Measurements from ENCODE around the gene FANCG. TPM values are rescaled to one million over a fixed set of nuclear protein-coding genes. Genes with fewer than 3 reads are reported as not detected.

The FANCG gene
- total RNA-seq, 1 experiment from 2014 or later, result 74.8 TPM

DNA sequence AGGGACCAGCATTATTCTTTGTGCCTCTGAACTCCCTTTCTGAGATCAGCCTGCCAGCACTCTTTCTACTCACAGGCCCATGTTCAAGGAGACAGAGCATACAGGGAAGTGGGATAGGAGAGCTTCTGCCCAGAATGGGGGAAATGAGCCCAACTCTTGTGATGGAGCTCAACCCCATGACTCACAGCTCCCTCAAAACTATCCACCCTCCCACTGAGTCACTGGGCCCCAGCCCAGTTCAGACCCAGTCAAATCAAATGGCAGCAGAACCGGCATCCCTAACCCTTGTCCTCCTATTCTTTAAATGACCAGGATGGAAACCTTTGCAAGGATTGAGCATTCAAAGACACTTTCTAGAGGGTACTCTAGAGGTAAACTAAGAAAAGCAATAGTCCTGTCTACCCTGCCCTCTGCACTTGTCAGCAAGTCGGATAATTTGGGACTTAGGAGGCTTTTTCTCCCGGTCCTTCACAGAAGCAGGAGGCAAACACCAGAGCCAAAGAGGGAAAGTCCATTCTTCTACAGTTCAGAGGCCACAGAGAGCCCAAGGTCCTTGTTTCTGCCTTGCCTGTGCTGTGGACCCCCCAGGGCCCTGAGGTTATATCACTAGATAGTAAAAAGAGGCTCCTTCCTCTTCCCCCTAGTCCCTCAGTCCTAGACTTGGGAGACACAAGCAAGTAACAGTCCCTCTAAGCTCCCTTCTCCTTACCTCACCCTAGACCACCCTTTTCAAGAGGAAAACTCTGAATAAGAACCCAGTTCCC, 32.7 kb upstream of the FANCG start:
- H3K9me3 ChIP-seq, result no peaks in the 10 kb centered on the region
- POLR2A ChIA-PET, result interaction anchor here (1.2 kb wide), 1 partner anchor 40 kb away, joined by 7 read pairs; the partner anchor contains the start of gene VCP
- H3K4me3 ChIP-seq (ENCODE audit: low read depth, low read length), result no peak overlapping the region
- H3K4me1 ChIP-seq, result peaks cover 30% of the 10 kb centered on the region
- TF ChIP-seq, protein P1, sequence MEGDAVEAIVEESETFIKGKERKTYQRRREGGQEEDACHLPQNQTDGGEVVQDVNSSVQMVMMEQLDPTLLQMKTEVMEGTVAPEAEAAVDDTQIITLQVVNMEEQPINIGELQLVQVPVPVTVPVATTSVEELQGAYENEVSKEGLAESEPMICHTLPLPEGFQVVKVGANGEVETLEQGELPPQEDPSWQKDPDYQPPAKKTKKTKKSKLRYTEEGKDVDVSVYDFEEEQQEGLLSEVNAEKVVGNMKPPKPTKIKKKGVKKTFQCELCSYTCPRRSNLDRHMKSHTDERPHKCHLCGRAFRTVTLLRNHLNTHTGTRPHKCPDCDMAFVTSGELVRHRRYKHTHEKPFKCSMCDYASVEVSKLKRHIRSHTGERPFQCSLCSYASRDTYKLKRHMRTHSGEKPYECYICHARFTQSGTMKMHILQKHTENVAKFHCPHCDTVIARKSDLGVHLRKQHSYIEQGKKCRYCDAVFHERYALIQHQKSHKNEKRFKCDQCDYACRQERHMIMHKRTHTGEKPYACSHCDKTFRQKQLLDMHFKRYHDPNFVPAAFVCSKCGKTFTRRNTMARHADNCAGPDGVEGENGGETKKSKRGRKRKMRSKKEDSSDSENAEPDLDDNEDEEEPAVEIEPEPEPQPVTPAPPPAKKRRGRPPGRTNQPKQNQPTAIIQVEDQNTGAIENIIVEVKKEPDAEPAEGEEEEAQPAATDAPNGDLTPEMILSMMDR (IDR thresholded peaks at IDR 0.05; ENCODE audit: insufficient read depth in 1 of 2, low read depth in 1 of 2, low read length in 1 of 2, severe bottlenecking in 1 of 2, unreplicated experiment in 1 of 2), result no peak
- Mint-ChIP-seq H3K36me3 (ENCODE audit: insufficient read depth, unreplicated experiment) (peaks cover 28% of the 10 kb centered on the region), H3K27ac (ENCODE audit: unreplicated experiment) (peak overlapping the region; percentile 59), H3K4me1 (ENCODE audit: low read depth, unreplicated experiment) (peaks cover 27% of the 10 kb centered on the region), H3K4me3 (ENCODE audit: unreplicated experiment) (peak overlapping the region; percentile 77), H3K27me3 (ENCODE audit: insufficient read depth, unreplicated experiment) (no peaks in the 10 kb centered on the region), H3K9me3 (ENCODE audit: unreplicated experiment) (no peaks in the 10 kb centered on the region)
- no peaks in the 10 kb centered on the region for H3K27me3 ChIP-seq (replicated peaks; ENCODE audit: control insufficient read depth, insufficient read depth, low read length)
- H3K36me3 ChIP-seq (ENCODE audit: control insufficient read depth, insufficient read depth, low read length), result no peaks in the 10 kb centered on the region
- peak in 1 of 2 experiments; percentile 8 for DNase-seq
- intact Hi-C loops (cut with micrococcal nuclease; ENCODE audit: unreplicated experiment), result loop anchor here (5.0 to 10.0 kb wide), 2 partner anchors 490 to 622 kb away; partner anchors contain the start of genes CREB3 and TLN1
- BruUV-seq (replicated peaks), result no TSS peak
- CTCF ChIA-PET, result interaction anchor here (0.9 to 1.9 kb wide), 2 partner anchors 16 to 147 kb away, joined by 3 to 7 read pairs; partner anchors contain the start of gene PIGO

DNA sequence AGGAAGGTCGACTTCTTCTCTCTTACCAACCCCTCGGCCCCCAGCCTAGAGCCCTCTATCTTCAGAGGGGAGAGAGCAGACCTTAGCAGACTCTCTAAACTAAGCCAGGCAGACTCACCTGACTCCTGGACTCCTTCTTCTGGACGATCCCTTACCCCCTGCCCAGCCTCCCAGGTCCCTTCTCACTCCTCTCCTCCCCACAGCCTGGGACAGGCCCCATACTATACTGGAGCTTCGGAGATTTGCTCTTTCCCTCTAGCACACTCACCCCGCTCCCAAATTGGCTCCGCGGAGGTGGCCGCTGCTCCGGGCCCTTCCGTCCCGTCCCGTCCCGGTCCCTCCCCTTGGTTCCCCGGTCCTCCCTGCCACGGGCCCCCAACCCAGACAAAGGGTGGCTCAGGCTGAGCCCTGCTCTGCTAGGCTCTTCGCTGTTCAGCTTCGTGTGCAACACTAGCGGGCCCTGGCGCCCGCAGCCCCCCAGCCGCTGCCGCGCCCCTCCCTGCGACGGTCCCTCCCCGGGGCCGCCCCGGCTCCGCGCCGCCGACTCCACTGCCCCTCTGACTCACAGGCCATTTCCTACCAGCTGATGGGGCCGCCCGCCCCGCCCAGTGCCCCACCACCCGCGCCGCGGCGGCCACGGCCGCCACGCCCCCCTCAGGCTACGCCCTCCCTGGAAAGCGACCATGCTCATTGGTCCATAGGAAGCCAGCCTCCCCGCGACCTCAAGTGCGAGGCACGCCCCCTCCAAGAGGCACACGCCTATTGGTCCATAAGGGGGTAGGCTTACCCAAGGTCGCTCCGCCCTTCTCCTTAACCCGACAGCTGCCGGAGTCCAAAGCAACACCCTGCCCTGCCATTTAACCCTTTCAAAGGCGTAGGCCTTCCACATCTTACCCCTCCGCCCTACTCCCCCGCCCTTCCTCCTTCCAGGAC, 31.5 kb upstream of the FANCG start:
- peak overlapping the region; percentile 77 for H3K4me3 Mint-ChIP-seq (ENCODE audit: unreplicated experiment)
- H3K9me3 Mint-ChIP-seq (ENCODE audit: unreplicated experiment), result no peaks in the 10 kb centered on the region
- intact Hi-C loops (cut with micrococcal nuclease; ENCODE audit: unreplicated experiment), result loop anchor here (1.0 to 10.0 kb wide), 4 partner anchors 8 to 624 kb away; partner anchors contain the start of genes CREB3, STOML2 and TLN1
- H3K9me3 ChIP-seq, result no peaks in the 10 kb centered on the region
- TF ChIP-seq, protein P1 (IDR thresholded peaks at IDR 0.05; ENCODE audit: insufficient read depth in 1 of 2, low read depth in 1 of 2, low read length in 1 of 2, severe bottlenecking in 1 of 2, unreplicated experiment in 1 of 2), result no peak
- DNase-seq, result peak; percentile 98 to 99
- BruUV-seq (replicated peaks), result no TSS peak
- H3K36me3 Mint-ChIP-seq (ENCODE audit: insufficient read depth, unreplicated experiment), result peaks cover 23% of the 10 kb centered on the region
- peak overlapping the region; percentile 59 for H3K27ac Mint-ChIP-seq (ENCODE audit: unreplicated experiment)
- H3K36me3 ChIP-seq (ENCODE audit: control insufficient read depth, insufficient read depth, low read length), result no peaks in the 10 kb centered on the region
- peak overlapping the region; percentile 58 for H3K4me3 ChIP-seq (ENCODE audit: low read depth, low read length)
- POLR2A ChIA-PET, result interaction anchor here (0.5 to 1.2 kb wide), 7 partner anchors 8 to 407 kb away, joined by 3 to 8 read pairs (median 5); partner anchors contain the start of genes PIGO, STOML2 and VCP
- peaks cover 26% of the 10 kb centered on the region for H3K4me1 ChIP-seq
- H3K27me3 Mint-ChIP-seq (ENCODE audit: insufficient read depth, unreplicated experiment), result no peaks in the 10 kb centered on the region
- no peaks in the 10 kb centered on the region for H3K27me3 ChIP-seq (replicated peaks; ENCODE audit: control insufficient read depth, insufficient read depth, low read length)
- CTCF ChIA-PET, result interaction anchor here (0.5 to 1.9 kb wide), 3 partner anchors 8 to 148 kb away, joined by 4 to 7 read pairs (median 5); partner anchors contain the start of gene STOML2
- peaks cover 27% of the 10 kb centered on the region for H3K4me1 Mint-ChIP-seq (ENCODE audit: low read depth, unreplicated experiment)

All from Caco-2 (cell line).